ENCODE data around the gene PIK3R6.
"Not testable (repeated sequence)": the region's sequence is repeated elsewhere in the genome, so short reads cannot be mapped to it uniquely, and the experiment has no call there.

PIK3R6 gene

GRCh38 chr17:8820311-8821010, 47.0 kb downstream of the PIK3R6 start:
- Mint-ChIP-seq H3K36me3 (ENCODE audit: low read depth) (no peaks in the 10 kb centered on the region), H3K27me3 (peaks cover 1% of the 10 kb centered on the region), H3K9me3 (peaks cover 5% of the 10 kb centered on the region), H3K27ac (no peak overlapping the region), H3K4me1 (no peaks in the 10 kb centered on the region), H3K4me3 (no peak overlapping the region)
- no peak for ATAC-seq
- DNase-seq: no peak

GRCh38 chr17:8818654-8819330, 48.7 kb downstream of the PIK3R6 start:
- Mint-ChIP-seq H3K9me3 (no peaks in the 10 kb centered on the region), H3K4me1 (no peaks in the 10 kb centered on the region), H3K27me3 (peaks cover 5% of the 10 kb centered on the region), H3K27ac (no peak overlapping the region), H3K36me3 (ENCODE audit: low read depth) (no peaks in the 10 kb centered on the region), H3K4me3 (no peak overlapping the region)
- ATAC-seq (no peak), DNase-seq (no peak)

DNA sequence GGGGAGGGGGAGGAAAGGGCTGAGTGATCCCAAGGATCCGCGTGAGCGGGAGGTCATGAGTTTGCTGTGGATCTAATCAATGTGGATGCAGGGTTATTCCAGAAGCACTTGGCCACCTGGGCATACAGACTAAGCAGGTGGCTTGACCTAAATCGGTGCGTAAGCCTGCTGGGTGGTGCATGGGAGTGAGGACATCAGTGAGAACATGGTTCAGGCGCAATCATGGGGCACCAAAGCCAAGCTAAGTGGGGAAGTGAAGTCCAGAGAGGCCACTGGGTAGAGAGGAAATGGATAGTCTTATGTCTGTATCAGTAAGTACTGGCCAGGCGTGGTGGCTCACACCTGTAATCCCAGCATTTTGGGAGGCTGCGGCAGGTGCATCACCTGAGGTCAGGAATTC, 49.4 kb downstream of the PIK3R6 start:
- peaks cover under 1% of the 10 kb centered on the region for H3K9me3 Mint-ChIP-seq
- DNase-seq: no peak
- H3K36me3 Mint-ChIP-seq (ENCODE audit: low read depth): no peaks in the 10 kb centered on the region
- H3K4me3 Mint-ChIP-seq: no peak overlapping the region
- no peak overlapping the region for H3K27ac Mint-ChIP-seq
- H3K27me3 Mint-ChIP-seq: peaks cover 5% of the 10 kb centered on the region
- no peaks in the 10 kb centered on the region for H3K4me1 Mint-ChIP-seq
- ATAC-seq: no peak

DNA sequence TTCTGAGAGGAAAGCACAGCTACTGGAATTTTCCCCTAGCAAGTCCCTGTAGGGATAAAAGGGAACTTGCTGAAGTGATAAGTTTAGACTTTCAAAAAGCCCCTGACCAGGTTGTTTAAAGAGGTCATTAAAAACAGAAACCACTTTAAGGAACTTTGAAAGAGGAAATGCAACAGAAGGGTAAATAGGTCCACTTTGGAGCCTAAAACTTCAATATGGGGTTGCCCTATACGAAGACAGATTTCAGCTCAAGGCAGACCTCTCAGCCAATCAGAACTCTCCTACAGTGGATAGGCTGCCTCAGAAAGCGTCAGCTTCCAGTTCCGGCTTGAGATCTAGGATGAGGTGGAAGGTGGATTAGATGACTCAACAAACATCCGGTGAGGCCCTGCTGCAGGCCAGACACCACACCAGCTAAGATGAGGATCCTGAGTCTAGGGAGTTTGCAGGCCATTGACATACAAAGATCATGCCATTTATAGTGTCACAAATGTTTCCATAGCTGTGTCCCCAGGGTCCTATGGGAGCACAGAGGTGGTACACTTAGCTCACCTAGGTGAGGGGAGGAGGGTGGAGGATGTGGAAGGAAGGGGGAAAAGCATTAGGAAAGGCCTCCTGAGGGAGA, 60.4 kb downstream of the PIK3R6 start:
- Mint-ChIP-seq H3K9me3 (peaks cover 28% of the 10 kb centered on the region), H3K27me3 (no peaks in the 10 kb centered on the region), H3K36me3 (ENCODE audit: low read depth) (peaks cover 7% of the 10 kb centered on the region), H3K27ac (no peak overlapping the region), H3K4me1 (peaks cover 18% of the 10 kb centered on the region), H3K4me3 (no peak overlapping the region)
- DNase-seq (no peak), ATAC-seq (peak; percentile 43)

DNA sequence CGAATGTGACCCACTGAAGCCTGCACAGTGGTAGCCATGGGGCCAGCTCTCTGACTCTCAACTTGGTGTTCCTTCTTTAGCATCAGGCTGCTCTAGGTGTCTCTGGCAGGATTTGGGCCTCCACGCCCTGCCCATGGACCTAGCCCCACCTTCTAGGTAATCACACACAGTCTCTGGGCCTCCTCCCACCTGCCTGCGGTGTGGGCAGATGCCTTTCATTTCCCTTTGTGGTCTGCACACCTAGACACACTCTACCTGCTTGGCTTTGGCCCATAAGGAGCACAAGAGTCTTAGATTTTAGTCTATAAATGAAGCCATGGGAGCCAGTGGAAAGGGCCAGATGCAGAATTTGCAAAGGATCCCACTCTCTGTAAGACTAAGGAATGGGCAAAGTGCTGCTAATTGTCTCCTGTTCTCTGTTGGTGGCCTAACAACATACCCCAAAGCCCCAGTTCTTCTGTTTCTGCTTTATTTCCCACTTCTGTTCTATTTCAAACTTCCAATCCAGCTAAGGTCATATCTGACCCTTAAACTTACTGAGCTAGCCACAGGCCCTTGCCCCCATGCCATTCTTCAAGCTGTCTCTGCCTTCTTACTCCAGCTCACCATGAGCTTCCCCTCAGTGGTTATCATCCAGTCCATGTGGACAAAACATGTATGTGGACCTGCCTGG, 61.1 kb downstream of the PIK3R6 start:
- H3K4me3 Mint-ChIP-seq: no peak overlapping the region
- no peak overlapping the region for H3K27ac Mint-ChIP-seq
- no peaks in the 10 kb centered on the region for H3K27me3 Mint-ChIP-seq
- H3K4me1 Mint-ChIP-seq: peaks cover 18% of the 10 kb centered on the region
- ATAC-seq (no peak), DNase-seq (no peak)
- peaks cover 2% of the 10 kb centered on the region for H3K36me3 Mint-ChIP-seq (ENCODE audit: low read depth)
- peaks cover 21% of the 10 kb centered on the region for H3K9me3 Mint-ChIP-seq

GRCh38 chr17:8805396-8805795, 62.1 kb downstream of the PIK3R6 start:
- not testable (repeated sequence) for DNase-seq; ATAC-seq; H3K36me3 Mint-ChIP-seq (ENCODE audit: low read depth); H3K27me3 Mint-ChIP-seq; H3K4me3 Mint-ChIP-seq; H3K27ac Mint-ChIP-seq
- H3K4me1 Mint-ChIP-seq: peaks cover 18% of the 10 kb centered on the region
- H3K9me3 Mint-ChIP-seq: peaks cover 20% of the 10 kb centered on the region

DNA sequence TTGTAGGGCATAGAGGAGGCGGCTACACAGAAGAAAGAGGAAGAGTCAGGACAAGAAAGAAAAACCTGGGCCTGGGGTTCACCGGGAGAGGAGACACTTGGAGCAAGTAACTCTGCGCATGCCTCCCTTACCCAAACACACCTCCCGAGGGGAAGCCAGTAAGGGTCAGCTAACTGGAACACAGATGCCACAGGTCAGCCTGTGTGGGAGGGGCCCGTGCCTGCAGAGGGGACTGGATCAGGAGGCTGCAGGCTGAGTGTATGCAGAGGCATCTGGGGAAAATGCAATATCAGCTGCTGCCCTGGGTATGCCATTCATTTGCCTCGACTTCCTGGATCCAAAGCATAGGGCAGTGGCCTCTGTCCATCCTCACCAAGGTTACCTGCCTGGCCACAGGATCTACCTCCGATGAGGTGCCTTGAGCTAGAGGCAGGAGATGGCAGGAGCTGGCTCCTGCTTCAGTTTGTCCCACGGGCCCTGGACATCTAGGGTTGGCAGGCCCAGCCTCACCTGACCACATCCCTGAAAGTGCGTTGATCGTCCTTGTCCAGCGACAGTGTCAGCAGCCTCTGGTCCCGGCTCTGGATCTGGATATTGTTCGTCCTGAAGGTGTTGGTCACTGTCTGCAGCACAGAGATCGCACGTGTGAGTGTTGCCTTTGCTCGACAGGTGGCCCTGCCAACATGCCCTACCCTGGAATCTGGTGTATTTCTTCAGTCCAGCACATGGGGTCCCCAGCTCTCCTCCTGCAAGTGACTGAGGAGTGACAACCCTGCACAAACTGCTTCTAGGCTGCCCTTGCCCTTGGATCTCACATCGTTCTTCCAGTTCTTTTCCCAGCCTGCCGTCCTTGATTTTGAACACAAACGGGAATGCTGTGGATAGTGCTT, 63.7 kb downstream of the PIK3R6 start:
- H3K36me3 Mint-ChIP-seq (ENCODE audit: low read depth): peaks cover 2% of the 10 kb centered on the region
- no peak overlapping the region for H3K4me3 Mint-ChIP-seq
- H3K9me3 Mint-ChIP-seq: peaks cover 9% of the 10 kb centered on the region
- H3K27ac Mint-ChIP-seq: no peak overlapping the region
- ATAC-seq (no peak), DNase-seq (no peak)
- H3K27me3 Mint-ChIP-seq: no peaks in the 10 kb centered on the region
- H3K4me1 Mint-ChIP-seq: peaks cover 18% of the 10 kb centered on the region

DNA sequence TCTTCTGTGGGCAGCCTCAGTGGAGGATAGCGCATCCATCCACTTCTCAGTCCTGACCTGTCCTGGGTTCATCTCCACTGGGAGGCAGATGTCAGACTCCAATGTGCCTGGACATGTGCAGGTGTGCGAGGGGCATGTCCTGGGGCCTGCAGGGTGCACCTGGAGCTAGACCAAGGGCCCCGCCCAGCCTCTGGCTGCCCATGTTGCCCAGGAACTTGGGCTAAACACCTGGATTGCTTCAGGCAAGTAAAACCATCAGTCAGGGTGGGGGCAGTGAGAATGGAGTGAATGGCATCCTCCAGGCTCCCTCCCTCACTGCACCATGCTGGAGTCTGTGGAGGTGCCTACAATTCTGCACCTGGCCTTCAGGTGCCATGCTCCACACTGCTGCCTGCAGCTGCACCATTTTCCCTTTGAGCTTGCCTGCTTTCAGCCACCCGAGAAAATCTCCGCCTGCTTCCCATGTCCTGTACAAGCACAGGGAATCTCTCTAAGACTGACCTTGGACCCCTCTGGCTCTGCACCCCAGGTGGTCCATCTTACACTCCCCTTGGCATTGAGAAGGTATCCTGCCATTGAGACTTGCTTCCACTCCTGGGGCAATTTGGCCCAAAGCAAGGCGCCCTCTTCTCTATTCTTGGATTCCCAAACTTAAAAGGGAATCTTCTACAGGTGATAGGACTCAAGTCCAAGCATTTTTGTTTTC, 66.2 kb downstream of the PIK3R6 start:
- Mint-ChIP-seq H3K27me3 (no peaks in the 10 kb centered on the region), H3K27ac (no peak overlapping the region), H3K4me1 (peaks cover 4% of the 10 kb centered on the region), H3K36me3 (ENCODE audit: low read depth) (no peaks in the 10 kb centered on the region), H3K9me3 (no peaks in the 10 kb centered on the region), H3K4me3 (no peak overlapping the region)
- ATAC-seq: no peak
- no peak for DNase-seq

DNA sequence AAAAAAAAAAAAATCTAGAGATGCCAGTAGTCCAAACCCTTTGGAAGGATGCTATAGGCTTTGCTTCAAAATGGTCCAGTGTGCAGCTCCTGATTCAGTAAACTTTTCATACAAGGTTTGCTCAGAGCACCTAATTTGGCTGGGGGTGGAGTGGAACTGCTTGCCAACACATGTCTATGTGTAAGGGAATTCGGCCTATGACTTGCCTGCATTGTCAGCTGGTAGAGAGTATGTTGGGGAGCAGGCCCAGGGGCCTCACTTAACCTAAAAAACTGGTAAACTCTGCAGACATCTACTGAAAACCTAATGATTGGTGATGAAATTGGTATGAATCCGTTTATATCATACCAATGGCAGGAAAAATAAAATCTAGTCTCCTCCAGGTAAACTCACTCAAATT, 66.8 kb downstream of the PIK3R6 start:
- Mint-ChIP-seq H3K36me3 (ENCODE audit: low read depth) (no peaks in the 10 kb centered on the region), H3K27ac (no peak overlapping the region), H3K4me1 (no peaks in the 10 kb centered on the region), H3K4me3 (no peak overlapping the region), H3K27me3 (no peaks in the 10 kb centered on the region), H3K9me3 (no peaks in the 10 kb centered on the region)
- DNase-seq (no peak), ATAC-seq (no peak)

DNA sequence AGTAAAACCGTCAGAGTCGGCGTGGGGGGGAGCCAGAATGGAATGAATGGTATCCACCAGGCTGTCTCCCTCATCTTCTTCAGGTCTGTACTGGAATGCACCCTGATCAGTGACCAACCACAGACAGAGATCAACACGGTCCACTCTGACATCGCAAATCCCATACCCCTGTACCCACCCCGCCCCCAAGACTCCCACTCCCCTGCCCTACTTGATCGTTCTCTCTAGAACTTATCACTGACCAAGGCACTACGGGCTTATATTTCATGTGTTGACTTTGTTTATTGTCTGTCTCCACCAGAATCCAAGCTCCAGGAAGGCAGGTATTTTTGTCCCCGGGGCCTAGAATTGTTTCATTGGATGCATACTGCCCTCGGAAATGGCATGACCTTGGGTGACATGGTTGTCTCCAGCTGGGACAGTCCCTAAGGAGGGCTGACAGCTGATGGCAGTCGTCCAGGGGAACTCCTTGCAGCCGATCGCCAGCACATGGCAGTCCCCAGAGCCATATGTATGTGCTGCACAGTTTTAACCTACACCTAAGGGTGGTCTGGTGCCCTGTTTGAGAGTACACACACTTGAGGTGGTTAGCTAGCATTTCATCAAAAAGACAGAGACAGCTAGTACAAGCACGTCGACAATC, 67.8 kb downstream of the PIK3R6 start:
- DNase-seq: no peak
- H3K27me3 Mint-ChIP-seq: no peaks in the 10 kb centered on the region
- no peaks in the 10 kb centered on the region for H3K4me1 Mint-ChIP-seq
- H3K36me3 Mint-ChIP-seq (ENCODE audit: low read depth): no peaks in the 10 kb centered on the region
- H3K27ac Mint-ChIP-seq: no peak overlapping the region
- no peaks in the 10 kb centered on the region for H3K9me3 Mint-ChIP-seq
- no peak for ATAC-seq
- no peak overlapping the region for H3K4me3 Mint-ChIP-seq

DNA sequence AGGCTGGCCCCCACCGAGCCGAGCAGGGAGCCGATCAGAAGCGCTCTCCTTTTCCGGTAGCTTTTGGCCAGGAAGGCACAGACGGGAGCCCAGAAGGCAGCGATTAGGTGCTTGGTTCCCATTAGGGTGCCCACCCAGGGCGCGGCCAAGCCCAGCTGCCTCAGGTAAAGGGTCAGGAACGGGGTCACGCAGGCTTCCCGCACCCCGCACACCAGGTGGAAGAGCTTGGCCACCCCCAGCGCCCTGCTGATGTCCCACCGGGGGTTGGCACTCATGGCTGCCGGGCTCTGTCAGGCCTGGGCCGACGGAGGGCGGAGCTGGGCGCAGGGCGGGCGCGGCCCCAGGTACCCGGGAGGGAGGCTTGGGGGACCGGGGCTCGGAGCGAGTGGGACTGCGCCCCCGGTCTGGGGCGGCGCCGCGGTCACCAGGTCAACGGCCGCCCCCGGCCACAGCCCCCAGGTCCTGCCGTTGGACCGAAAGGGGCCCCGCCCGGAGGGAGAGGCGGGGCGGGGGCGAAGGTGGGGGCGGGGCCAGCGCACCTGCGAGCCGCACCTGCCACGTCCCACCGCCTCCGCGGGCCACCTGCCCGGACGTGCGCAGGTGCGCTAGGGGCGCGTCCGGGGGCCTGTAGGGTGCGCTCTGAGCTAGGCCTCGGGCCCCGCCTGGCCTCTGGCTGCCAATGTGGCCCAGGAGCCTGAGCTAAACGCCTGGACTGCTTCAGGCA, 68.5 kb downstream of the PIK3R6 start, which contains the start of gene MFSD6L:
TSS of gene MFSD6L (minus strand) at position 520 of the 724 bp plus-strand sequence. CDS start at position 275, 245 bp downstream.
- Mint-ChIP-seq H3K27me3 (no peaks in the 10 kb centered on the region), H3K4me3 (no peak within 1 kb of the TSS), H3K27ac (no peak within 1 kb of the TSS), H3K36me3 (ENCODE audit: low read depth) (no peaks in the 10 kb centered on the region), H3K9me3 (no peaks in the 10 kb centered on the region), H3K4me1 (no peaks in the 10 kb centered on the region)
- ATAC-seq: no peak
- DNase-seq: no peak

- Mint-ChIP-seq H3K4me1 (no peaks in the 10 kb centered on the region), H3K36me3 (ENCODE audit: low read depth) (no peaks in the 10 kb centered on the region), H3K4me3 (no peak overlapping the region), H3K27ac (no peak overlapping the region), H3K27me3 (no peaks in the 10 kb centered on the region), H3K9me3 (no peaks in the 10 kb centered on the region)
- no peak for ATAC-seq
- no peak for DNase-seq
Measured at GRCh38 chr17:8798176-8798845, 69.2 kb downstream of the PIK3R6 start.

All from activated naive CD8-positive, alpha-beta T cell treated with anti-CD3 and anti-CD28 coated beads, Interleukin-2, amount 50 U/mL, for 24 hours (primary cell).